HepG2 (cell line): ENCODE data around the gene DAB2IP. TPM values are rescaled to one million over a fixed set of nuclear protein-coding genes. Genes with fewer than 3 reads are reported as not detected.

Experiments
- AGO2 ChIP-seq: fragments of 200-400 bp; formaldehyde crosslinking; optimal IDR thresholded peaks from 2 replicates; pipeline ENCODE3; 2017; ENCODE audit warnings: mild to moderate bottlenecking, low read depth, low read length, moderate library complexity
- ASH2L ChIP-seq: fragments of 300-600, 200-600 bp; sonication (generic); IDR thresholded peaks from 2 replicates; pipeline ENCODE4 v1.7.0; 2017; ENCODE audit warnings: low read depth, mild to moderate bottlenecking, moderate library complexity, mixed read lengths, low read length; ENCODE audit not compliant: insufficient read length
- HIVEP1 ChIP-seq: sonication (generic); formaldehyde crosslinking; IDR thresholded peaks from 2 replicates; pipeline ENCODE4 v1.4.0; 2020; ENCODE audit warnings: mild to moderate bottlenecking, missing genetic modification reagents
- MAX ChIP-seq: IDR thresholded peaks from 2 replicates; pipeline ENCODE4 v1.6.1; 2012; ENCODE audit warnings: inconsistent platforms
- MAZ ChIP-seq, 2 experiments: sonication (generic) in 1 of 2; formaldehyde crosslinking in 1 of 2; IDR thresholded peaks; 2 replicates each; pipeline versions ENCODE4 v1.5.0 to v1.6.1; 2012 to 2020; ENCODE audit warnings: low read depth in 2 of 2, mild to moderate bottlenecking in 2 of 2, borderline replicate concordance in 1 of 2, improper control_type of control experiment in 1 of 2, low read length in 1 of 2, missing genetic modification reagents in 1 of 2, moderate library complexity in 1 of 2
- MTERF4 ChIP-seq: sonication (generic); formaldehyde crosslinking; IDR thresholded peaks from 2 replicates; pipeline ENCODE4 v1.8.0; 2023; ENCODE audit warnings: mild to moderate bottlenecking, missing genetic modification reagents
- MXD1 ChIP-seq: sonication (generic); formaldehyde crosslinking; IDR thresholded peaks from 2 replicates; pipeline ENCODE4 v1.4.0; 2020; ENCODE audit warnings: mild to moderate bottlenecking, missing genetic modification reagents
- TARDBP ChIP-seq: sonication (generic); formaldehyde crosslinking; IDR thresholded peaks from 2 replicates; pipeline ENCODE4 v1.8.0; 2022; ENCODE audit warnings: mild to moderate bottlenecking, missing genetic modification reagents
- ZBTB10 ChIP-seq: sonication (generic); formaldehyde crosslinking; IDR thresholded peaks from 2 replicates; pipeline ENCODE4 v1.4.0; 2020; ENCODE audit warnings: missing genetic modification reagents, borderline replicate concordance
- ZFP91 ChIP-seq: sonication (generic); formaldehyde crosslinking; IDR thresholded peaks from 2 replicates; pipeline ENCODE4 v1.9.0; 2022; ENCODE audit warnings: missing genetic modification reagents, mild to moderate bottlenecking, borderline replicate concordance
- ZMYM3 ChIP-seq: sonication (generic); formaldehyde crosslinking; IDR thresholded peaks from 2 replicates; pipeline ENCODE4 v1.5.1; 2020; ENCODE audit warnings: mild to moderate bottlenecking, missing genetic modification reagents
- ZNF136 ChIP-seq: sonication (generic); formaldehyde crosslinking; IDR thresholded peaks from 2 replicates; pipeline ENCODE4 v1.8.1; 2022; ENCODE audit warnings: low read depth, mild to moderate bottlenecking, moderate library complexity, missing genetic modification reagents
- ZNF646 ChIP-seq: sonication (generic); formaldehyde crosslinking; IDR thresholded peaks from 2 replicates; pipeline ENCODE4 v1.9.0; 2021; ENCODE audit warnings: mild to moderate bottlenecking, missing genetic modification reagents
- ZNF766 ChIP-seq: sonication (generic); formaldehyde crosslinking; IDR thresholded peaks from 2 replicates; pipeline ENCODE4 v1.5.0; 2020; ENCODE audit warnings: missing genetic modification reagents, borderline replicate concordance
- polyA plus RNA-seq, 8 experiments: library from polyadenylated mRNA; depleted of rRNA in 3 of 8; stranded (reverse) in 7 of 8; unstranded in 1 of 8; fragments of >200 nt; fragmentation: Illumina TruSeq in 4 of 8; extraction: Trizol in 4 of 8; gene quantifications; 2 replicates each; pipeline versions ENCODE4 v1.2.1 to v1.2.3, GENCODE V29; 2011 to 2016; ENCODE audit warnings: low read depth in 4 of 8, missing spikeins in 1 of 8, mixed read lengths in 1 of 8; ENCODE audit not compliant: insufficient read depth in 1 of 8
- total RNA-seq, 5 experiments: library from RNA; depleted of rRNA; stranded (reverse); fragments of >200 nt; fragmentation: Illumina TruSeq; extraction: Trizol; gene quantifications; 2 replicates each; pipeline ENCODE4 v1.2.3, GENCODE V29; 2016; ENCODE audit warnings: low read depth in 1 of 5

DAB2IP gene
- total and polyA plus RNA-seq, 2 of the 13 experiments (the other 11 are each of a cell fraction or from before 2014, with no cell fraction given), result 25.3 to 37.9 TPM

GRCh38 chr9:121750259-121750714, 98.9 kb downstream of the DAB2IP start (continued):
- TF ChIP-seq MAX, result no peak
- TF ChIP-seq ZMYM3, result peak; percentile 70; the same call in 1 of the 2 replicates
- 0 out of 2 replicates have a peak, but pooled peaks have one; percentile 50 for TF ChIP-seq ZNF646 (CRISPR knock-in tag)
- TF ChIP-seq TARDBP (CRISPR knock-in tag), result no peak; the same call in 1 of the 2 replicates
- TF ChIP-seq MXD1 (CRISPR knock-in tag), result 0 out of 2 replicates have a peak, but pooled peaks have one; percentile 42
- no peak for TF ChIP-seq ZNF136 (CRISPR knock-in tag)
- peak; percentile 49 for TF ChIP-seq AGO2
- peak; percentile 77 for TF ChIP-seq ZBTB10 (CRISPR knock-in tag)
- TF ChIP-seq MTERF4 (CRISPR knock-in tag), result 0 out of 2 replicates have a peak, but pooled peaks have one; percentile 31
- TF ChIP-seq HIVEP1 (CRISPR knock-in tag), result 0 out of 2 replicates have a peak, but pooled peaks have one; percentile 6
- no peak for TF ChIP-seq ZNF766 (CRISPR knock-in tag)
- peak; percentile 98 for TF ChIP-seq ZFP91 (CRISPR knock-in tag)
- TF ChIP-seq ASH2L, result no peak
- TF ChIP-seq MAZ (IDR thresholded peaks at IDR 0.05; ENCODE audit: borderline replicate concordance, low read depth, low read length), result no peak
- TF ChIP-seq MAZ (CRISPR knock-in tag; IDR thresholded peaks at IDR 0.05; ENCODE audit: low read depth), result no peak; the same call in 1 of the 2 replicates
